SK-N-SH treated with all-trans-retinoic acid at 6 μM for 48 hours (cell line): ENCODE data around the gene POLDIP3.

Experiments
- ARNTL ChIP-seq: fragments of 450-650 bp; formaldehyde crosslinking; IDR thresholded peaks from 2 replicates; pipeline ENCODE4 v1.5.0; 2020; ENCODE audit warnings: low read depth, mild to moderate bottlenecking, moderate library complexity, borderline replicate concordance
- GLIS3 ChIP-seq: fragments of 250-450 bp; sonication (Bioruptor Pico); IDR thresholded peaks from 2 replicates; pipeline ENCODE4 v1.5.0; 2020; ENCODE audit warnings: mild to moderate bottlenecking, moderate library complexity
- PATZ1 ChIP-seq: fragments of 250-450 bp; sonication (Bioruptor Pico); IDR thresholded peaks from 2 replicates; pipeline ENCODE4 v1.8.0; 2020; ENCODE audit warnings: mild to moderate bottlenecking, moderate library complexity, borderline replicate concordance
- POU6F1 ChIP-seq: fragments of 250-450 bp; sonication (Bioruptor Pico); IDR thresholded peaks from 2 replicates; pipeline ENCODE4 v1.8.0; 2021; ENCODE audit warnings: low read depth, mild to moderate bottlenecking, moderate library complexity, borderline replicate concordance
- RARB ChIP-seq: fragments of 250-450 bp; sonication (Bioruptor Pico); IDR thresholded peaks from 2 replicates; pipeline ENCODE4 v1.8.0; 2021; ENCODE audit warnings: mild to moderate bottlenecking, moderate library complexity
- TCF4 ChIP-seq: fragments of 250-450 bp; sonication (Bioruptor Pico); IDR thresholded peaks from 2 replicates; pipeline ENCODE4 v1.8.0; 2021; ENCODE audit warnings: mild to moderate bottlenecking, moderate library complexity, borderline replicate concordance
- TOX ChIP-seq: fragments of 250-450 bp; sonication (Bioruptor Pico); IDR thresholded peaks from 2 replicates; pipeline ENCODE4 v1.8.0; 2021; ENCODE audit warnings: mild to moderate bottlenecking, moderate library complexity, borderline replicate concordance
- ZNF70 ChIP-seq: fragments of 450-650 bp; formaldehyde crosslinking; IDR thresholded peaks from 2 replicates; pipeline ENCODE4 v1.5.0; 2020; ENCODE audit warnings: mild to moderate bottlenecking, moderate library complexity

GRCh38 chr22:42626951-42627625, 12.4 kb upstream of the POLDIP3 start:
- TF ChIP-seq GLIS3 (CRISPR knock-in tag) = no peak
- TF ChIP-seq ZNF70 (CRISPR knock-in tag) = no peak
- no peak for TF ChIP-seq POU6F1 (CRISPR knock-in tag)
- no peak for TF ChIP-seq TCF4 (CRISPR knock-in tag)
- no peak for TF ChIP-seq TOX
- TF ChIP-seq PATZ1 (CRISPR knock-in tag) = no peak
- no peak for TF ChIP-seq RARB (CRISPR knock-in tag)
- no peak for TF ChIP-seq ARNTL (CRISPR knock-in tag)
